ENCODE measurements around the gene GPC5. TPM values are rescaled to one million over a fixed set of nuclear protein-coding genes. Genes with fewer than 3 reads are reported as not detected.
"Not testable (repeated sequence)": the region's sequence is repeated elsewhere in the genome, so short reads cannot be mapped to it uniquely, and the experiment has no call there.

GPC5 gene
- total RNA-seq, 1 donor from 2014 or later = 0.28 TPM

GRCh38 chr13:92538164-92538563 is 1139.7 kb downstream of the GPC5 start:
- no peak for DNase-seq (ENCODE audit: low read depth, low spot score)
- H3K27me3 Mint-ChIP-seq (ENCODE audit: low read depth) = no peaks in the 10 kb centered on the region
- H3K27ac Mint-ChIP-seq (ENCODE audit: unreplicated experiment) = no peak overlapping the region
- no peaks in the 10 kb centered on the region for H3K4me1 Mint-ChIP-seq
- H3K36me3 Mint-ChIP-seq (ENCODE audit: low read depth) = no peaks in the 10 kb centered on the region
- H3K9me3 Mint-ChIP-seq = peaks cover 3% of the 10 kb centered on the region
- H3K4me3 Mint-ChIP-seq = no peak overlapping the region
- TF ChIP-seq, protein P1, sequence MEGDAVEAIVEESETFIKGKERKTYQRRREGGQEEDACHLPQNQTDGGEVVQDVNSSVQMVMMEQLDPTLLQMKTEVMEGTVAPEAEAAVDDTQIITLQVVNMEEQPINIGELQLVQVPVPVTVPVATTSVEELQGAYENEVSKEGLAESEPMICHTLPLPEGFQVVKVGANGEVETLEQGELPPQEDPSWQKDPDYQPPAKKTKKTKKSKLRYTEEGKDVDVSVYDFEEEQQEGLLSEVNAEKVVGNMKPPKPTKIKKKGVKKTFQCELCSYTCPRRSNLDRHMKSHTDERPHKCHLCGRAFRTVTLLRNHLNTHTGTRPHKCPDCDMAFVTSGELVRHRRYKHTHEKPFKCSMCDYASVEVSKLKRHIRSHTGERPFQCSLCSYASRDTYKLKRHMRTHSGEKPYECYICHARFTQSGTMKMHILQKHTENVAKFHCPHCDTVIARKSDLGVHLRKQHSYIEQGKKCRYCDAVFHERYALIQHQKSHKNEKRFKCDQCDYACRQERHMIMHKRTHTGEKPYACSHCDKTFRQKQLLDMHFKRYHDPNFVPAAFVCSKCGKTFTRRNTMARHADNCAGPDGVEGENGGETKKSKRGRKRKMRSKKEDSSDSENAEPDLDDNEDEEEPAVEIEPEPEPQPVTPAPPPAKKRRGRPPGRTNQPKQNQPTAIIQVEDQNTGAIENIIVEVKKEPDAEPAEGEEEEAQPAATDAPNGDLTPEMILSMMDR (conservative IDR thresholded peaks at IDR 0.05) = no peak

DNA sequence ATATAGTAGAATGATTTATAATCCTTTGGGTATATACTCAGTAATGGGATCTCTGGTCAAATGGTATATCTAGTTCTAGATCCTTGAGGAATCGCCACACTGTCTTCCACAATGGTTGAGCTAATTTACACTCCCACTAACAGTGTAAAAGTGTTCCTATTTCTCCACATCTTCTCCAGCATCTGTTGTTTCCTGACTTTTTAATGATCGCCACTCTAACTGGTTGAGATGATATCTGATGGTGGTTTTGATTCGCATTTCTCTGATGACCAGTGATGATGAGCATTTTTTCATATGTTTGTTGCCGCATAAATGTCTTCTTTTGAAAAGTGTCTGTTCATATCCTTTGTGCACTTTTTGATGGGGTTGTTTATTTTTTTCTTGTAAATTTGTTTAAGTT is 1140.7 kb downstream of the GPC5 start:
- DNase-seq (ENCODE audit: low read depth, low spot score); H3K36me3 Mint-ChIP-seq (ENCODE audit: low read depth); H3K4me1 Mint-ChIP-seq; H3K27ac Mint-ChIP-seq (ENCODE audit: unreplicated experiment); H3K9me3 Mint-ChIP-seq; H3K27me3 Mint-ChIP-seq (ENCODE audit: low read depth); H3K4me3 Mint-ChIP-seq: not testable (repeated sequence)

GRCh38 chr13:92547266-92547665 is 1148.8 kb downstream of the GPC5 start:
- TF ChIP-seq, protein P1 (conservative IDR thresholded peaks at IDR 0.05) = no peak
- H3K36me3 Mint-ChIP-seq (ENCODE audit: low read depth) = no peaks in the 10 kb centered on the region

DNA sequence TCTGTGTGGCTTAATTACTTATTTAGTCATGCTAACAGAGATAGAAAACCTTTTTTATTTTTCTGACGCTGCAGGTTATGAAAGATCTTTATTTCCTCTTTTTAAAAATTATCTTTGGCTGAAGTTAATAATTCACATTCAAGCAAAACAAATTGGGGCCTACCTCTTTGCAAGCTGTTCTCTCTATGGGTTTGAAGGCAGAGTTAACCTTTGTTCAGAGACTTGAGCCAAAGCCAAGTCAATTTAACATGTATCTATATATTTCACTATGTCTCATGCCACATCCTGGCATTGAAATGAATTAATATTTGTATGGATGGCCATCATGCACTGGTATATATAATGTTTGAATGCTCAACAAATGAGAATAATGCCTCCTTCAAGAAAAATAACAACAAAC is 1150.9 kb downstream of the GPC5 start:
- Mint-ChIP-seq H3K27me3 (ENCODE audit: low read depth) (no peaks in the 10 kb centered on the region), H3K4me3 (no peak overlapping the region), H3K4me1 (no peaks in the 10 kb centered on the region), H3K36me3 (ENCODE audit: low read depth) (no peaks in the 10 kb centered on the region), H3K27ac (ENCODE audit: unreplicated experiment) (no peak overlapping the region), H3K9me3 (no peaks in the 10 kb centered on the region)
- TF ChIP-seq, protein P1 (conservative IDR thresholded peaks at IDR 0.05) = no peak
- no peak for DNase-seq (ENCODE audit: low read depth, low spot score)

More at GRCh38 chr13:92547266-92547665, 1148.8 kb downstream of the GPC5 start:
- Mint-ChIP-seq H3K27me3 (ENCODE audit: low read depth) (no peaks in the 10 kb centered on the region), H3K27ac (ENCODE audit: unreplicated experiment) (no peak overlapping the region), H3K4me1 (no peaks in the 10 kb centered on the region), H3K9me3 (no peaks in the 10 kb centered on the region), H3K4me3 (no peak overlapping the region)
- no peak for DNase-seq (ENCODE audit: low read depth, low spot score)

GRCh38 chr13:92553470-92554114 is 1155.2 kb downstream of the GPC5 start:
- DNase-seq (ENCODE audit: low read depth, low spot score) = no peak
- H3K27me3 Mint-ChIP-seq (ENCODE audit: low read depth) = no peaks in the 10 kb centered on the region
- no peaks in the 10 kb centered on the region for H3K36me3 Mint-ChIP-seq (ENCODE audit: low read depth)
- H3K4me3 Mint-ChIP-seq = no peak overlapping the region
- H3K27ac Mint-ChIP-seq (ENCODE audit: unreplicated experiment) = no peak overlapping the region
- TF ChIP-seq, protein P1 (conservative IDR thresholded peaks at IDR 0.05) = no peak
- H3K9me3 Mint-ChIP-seq = no peaks in the 10 kb centered on the region
- no peaks in the 10 kb centered on the region for H3K4me1 Mint-ChIP-seq

DNA sequence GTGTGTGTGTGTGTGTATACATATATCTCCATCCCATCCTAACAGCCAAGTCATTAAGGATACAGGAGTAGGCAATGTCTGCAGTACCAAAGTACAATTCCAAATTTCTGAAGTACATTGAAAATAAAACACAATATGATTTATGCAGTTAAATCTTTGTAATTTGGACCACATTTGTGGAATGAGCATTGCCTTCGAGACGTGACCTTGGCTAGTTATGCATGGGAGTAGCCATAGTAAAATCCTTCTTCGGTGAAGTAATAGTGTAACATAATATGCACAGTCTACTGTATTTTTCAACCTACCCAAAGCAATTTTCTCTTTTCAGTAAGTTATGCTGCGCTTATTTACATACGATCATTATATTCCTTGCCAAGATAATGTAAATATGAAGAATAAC is 1162.5 kb downstream of the GPC5 start:
- Mint-ChIP-seq H3K4me3 (no peak overlapping the region), H3K27me3 (ENCODE audit: low read depth) (no peaks in the 10 kb centered on the region), H3K9me3 (no peaks in the 10 kb centered on the region), H3K36me3 (ENCODE audit: low read depth) (no peaks in the 10 kb centered on the region), H3K4me1 (no peaks in the 10 kb centered on the region), H3K27ac (ENCODE audit: unreplicated experiment) (no peak overlapping the region)
- TF ChIP-seq, protein P1 (conservative IDR thresholded peaks at IDR 0.05) = no peak
- no peak for DNase-seq (ENCODE audit: low read depth, low spot score)
